GM12865 (cell line): ENCODE data around the gene HES2.
"Not testable (repeated sequence)": the region's sequence is repeated elsewhere in the genome, so short reads cannot be mapped to it uniquely, and the experiment has no call there.

Experiments used
- DNase-seq: peaks from one replicate; pipeline ENCODE4 v3.0.0; 2010; ENCODE audit warnings: low read depth
- H3K4me3 ChIP-seq: 2 replicates; pipeline ENCODE4 v1.5.1; 2011; ENCODE audit warnings: mild to moderate bottlenecking, low read depth, low read length, control low read depth
- CTCF ChIP-seq: IDR thresholded peaks from 2 replicates; pipeline ENCODE4 v1.5.1; 2011; ENCODE audit warnings: low read length, control low read depth, low read depth, inconsistent platforms; ENCODE audit not compliant: insufficient read depth; ENCODE audit errors: missing control alignments

HES2 gene

GRCh38 chr1:6384962-6385361 lies 34.8 kb downstream of the HES2 start:
- TF ChIP-seq CTCF = no peak
- DNase-seq = no peak
- no peak overlapping the region for H3K4me3 ChIP-seq

GRCh38 chr1:6384135-6384534 lies 35.6 kb downstream of the HES2 start:
- no peak for DNase-seq
- H3K4me3 ChIP-seq = no peak overlapping the region
- no peak for TF ChIP-seq CTCF

- DNase-seq = no peak
These were observed 39.7 kb downstream of the HES2 start for GRCh38 chr1:6380037-6380436.

GRCh38 chr1:6378096-6378746 lies 41.5 kb downstream of the HES2 start:
- no peak for DNase-seq
- no peak overlapping the region for H3K4me3 ChIP-seq
- no peak for TF ChIP-seq CTCF

More at GRCh38 chr1:6380037-6380436, 39.7 kb downstream of the HES2 start:
- H3K4me3 ChIP-seq = no peak overlapping the region
- TF ChIP-seq CTCF = no peak

GRCh38 chr1:6373961-6374720 lies 45.6 kb downstream of the HES2 start:
- TF ChIP-seq CTCF = no peak
- DNase-seq = no peak
- no peak overlapping the region for H3K4me3 ChIP-seq

GRCh38 chr1:6372236-6372635 lies 47.5 kb downstream of the HES2 start:
- not testable (repeated sequence) for H3K4me3 ChIP-seq, DNase-seq

- TF ChIP-seq CTCF = no peak
- DNase-seq = no peak
These were observed 49.7 kb downstream of the HES2 start for GRCh38 chr1:6370006-6370405.

More at GRCh38 chr1:6370006-6370405, 49.7 kb downstream of the HES2 start:
- no peak overlapping the region for H3K4me3 ChIP-seq
